ENCODE results near the gene ZNF445.

GRCh38 chr3:44445786-44446185 is 31.7 kb downstream of the ZNF445 start:
- no peak for TF ChIP-seq CTCF (conservative IDR thresholded peaks at IDR 0.05 in 1 of 2, IDR thresholded peaks at IDR 0.05 in 1 of 2; ENCODE audit: extremely low read depth in 1 of 2, insufficient read depth in 1 of 2, low read depth in 1 of 2, low read length in 2 of 2)
- TF ChIP-seq EZH2 (IDR thresholded peaks at IDR 0.05; ENCODE audit: borderline replicate concordance, low read length), result no peak
